HepG2 (cell line): Measurements from ENCODE around the gene FAM78A. TPM values are rescaled to one million over a fixed set of nuclear protein-coding genes. Genes with fewer than 3 reads are reported as not detected.

Source experiments
- AHDC1 ChIP-seq: sonication (generic); formaldehyde crosslinking; IDR thresholded peaks from 2 replicates; pipeline ENCODE4 v1.5.1; 2020; ENCODE audit warnings: mild to moderate bottlenecking, missing genetic modification reagents, borderline replicate concordance
- ATF1 ChIP-seq: IDR thresholded peaks from 2 replicates; pipeline ENCODE4 v1.6.1; 2016; ENCODE audit warnings: mild to moderate bottlenecking, control low read depth
- HCFC1 ChIP-seq: fragments of 150-350 bp; IDR thresholded peaks from 2 replicates; pipeline ENCODE4 v1.6.1; 2014; ENCODE audit warnings: low read depth, low read length
- HNRNPUL1 ChIP-seq: fragments of 200-400 bp; formaldehyde crosslinking; IDR thresholded peaks from 2 replicates; pipeline ENCODE4 v1.6.1; 2017; ENCODE audit warnings: low read depth, mild to moderate bottlenecking, low read length, moderate library complexity
- KLF11 ChIP-seq: IDR thresholded peaks from 2 replicates; pipeline ENCODE4 v1.6.1; 2016; ENCODE audit warnings: missing compliant biosample characterization
- KLF9 ChIP-seq: IDR thresholded peaks from 2 replicates; pipeline ENCODE4 v1.6.1; 2016; ENCODE audit warnings: low read depth
- LCORL ChIP-seq, 2 experiments: fragments of 450-650 bp in 1 of 2; sonication (generic) in 1 of 2; formaldehyde crosslinking in 1 of 2; IDR thresholded peaks; 2 replicates each; pipeline versions ENCODE4 v1.5.0 to v1.6.1; 2017 to 2020; ENCODE audit warnings: antibody characterized with exemption in 1 of 2, missing genetic modification reagents in 1 of 2
- NFATC3 ChIP-seq: sonication (generic); formaldehyde crosslinking; IDR thresholded peaks from 2 replicates; pipeline ENCODE4 v1.5.1; 2020; ENCODE audit warnings: mild to moderate bottlenecking, missing genetic modification reagents
- PRPF4 ChIP-seq: fragments of 200-400 bp; formaldehyde crosslinking; IDR thresholded peaks from 2 replicates; pipeline ENCODE4 v1.6.1; 2016; ENCODE audit warnings: low read length, low read depth; ENCODE audit not compliant: poor library complexity, severe bottlenecking
- REPIN1 ChIP-seq: sonication (generic); formaldehyde crosslinking; IDR thresholded peaks from 2 replicates; pipeline ENCODE4 v1.8.0; 2022; ENCODE audit warnings: missing genetic modification reagents, low read depth, mild to moderate bottlenecking, borderline replicate concordance
- RFXAP ChIP-seq: sonication (generic); formaldehyde crosslinking; IDR thresholded peaks from 2 replicates; pipeline ENCODE4 v1.4.0; 2020; ENCODE audit warnings: missing genetic modification reagents, borderline replicate concordance
- SETDB1 ChIP-seq: sonication (generic); formaldehyde crosslinking; IDR thresholded peaks from 2 replicates; pipeline ENCODE4 v1.5.1; 2020; ENCODE audit warnings: missing genetic modification reagents, mild to moderate bottlenecking, borderline replicate concordance
- TBL1XR1 ChIP-seq: fragments of 150-350 bp; IDR thresholded peaks from 2 replicates; pipeline ENCODE4 v1.6.1; 2014; ENCODE audit warnings: borderline replicate concordance, low read length; ENCODE audit not compliant: partially characterized antibody
- ZNF264 ChIP-seq: sonication (generic); formaldehyde crosslinking; IDR thresholded peaks from 2 replicates; pipeline ENCODE4 v1.4.0; 2020; ENCODE audit warnings: missing genetic modification reagents
- ZNF292 ChIP-seq: sonication (generic); formaldehyde crosslinking; IDR thresholded peaks from 2 replicates; pipeline ENCODE4 v1.8.1; 2022; ENCODE audit warnings: mild to moderate bottlenecking, low read depth, missing genetic modification reagents, borderline replicate concordance
- ZNF3 ChIP-seq: IDR thresholded peaks from 2 replicates; pipeline ENCODE4 v1.7.0; 2017; ENCODE audit warnings: inconsistent platforms
- ZNF335 ChIP-seq: sonication (generic); formaldehyde crosslinking; IDR thresholded peaks from 2 replicates; pipeline ENCODE4 v1.4.0; 2020; ENCODE audit warnings: missing genetic modification reagents
- ZNF577 ChIP-seq: sonication (generic); formaldehyde crosslinking; IDR thresholded peaks from 2 replicates; pipeline ENCODE4 v1.4.0; 2020; ENCODE audit warnings: mild to moderate bottlenecking, low read depth, missing genetic modification reagents, borderline replicate concordance
- ZSCAN22 ChIP-seq: sonication (generic); formaldehyde crosslinking; IDR thresholded peaks from 2 replicates; pipeline ENCODE4 v1.4.0; 2020; ENCODE audit warnings: mild to moderate bottlenecking, missing genetic modification reagents
- polyA plus RNA-seq, 8 experiments: library from polyadenylated mRNA; depleted of rRNA in 3 of 8; stranded (reverse) in 7 of 8; unstranded in 1 of 8; fragments of >200 nt; fragmentation: Illumina TruSeq in 4 of 8; extraction: Trizol in 4 of 8; gene quantifications; 2 replicates each; pipeline versions ENCODE4 v1.2.1 to v1.2.3, GENCODE V29; 2011 to 2016; ENCODE audit warnings: low read depth in 4 of 8, missing spikeins in 1 of 8, mixed read lengths in 1 of 8; ENCODE audit not compliant: insufficient read depth in 1 of 8
- total RNA-seq, 5 experiments: library from RNA; depleted of rRNA; stranded (reverse); fragments of >200 nt; fragmentation: Illumina TruSeq; extraction: Trizol; gene quantifications; 2 replicates each; pipeline ENCODE4 v1.2.3, GENCODE V29; 2016; ENCODE audit warnings: low read depth in 1 of 5
- TF ChIP-seq, protein P1 (sequence below): sonication (generic); formaldehyde crosslinking; IDR thresholded peaks from 2 replicates; pipeline ENCODE4 v1.4.0; 2020; ENCODE audit warnings: low read depth, mild to moderate bottlenecking, missing genetic modification reagents
- TF ChIP-seq, protein P2 (sequence below): sonication (generic); formaldehyde crosslinking; IDR thresholded peaks from 2 replicates; pipeline ENCODE4 v1.5.0; 2020; ENCODE audit warnings: mild to moderate bottlenecking, missing genetic modification reagents, borderline replicate concordance

Gene FAM78A
- total and polyA plus RNA-seq, 2 of the 13 experiments (the other 11 are each of a cell fraction or from before 2014, with no cell fraction given), result 0.18 to 0.62 TPM

DNA sequence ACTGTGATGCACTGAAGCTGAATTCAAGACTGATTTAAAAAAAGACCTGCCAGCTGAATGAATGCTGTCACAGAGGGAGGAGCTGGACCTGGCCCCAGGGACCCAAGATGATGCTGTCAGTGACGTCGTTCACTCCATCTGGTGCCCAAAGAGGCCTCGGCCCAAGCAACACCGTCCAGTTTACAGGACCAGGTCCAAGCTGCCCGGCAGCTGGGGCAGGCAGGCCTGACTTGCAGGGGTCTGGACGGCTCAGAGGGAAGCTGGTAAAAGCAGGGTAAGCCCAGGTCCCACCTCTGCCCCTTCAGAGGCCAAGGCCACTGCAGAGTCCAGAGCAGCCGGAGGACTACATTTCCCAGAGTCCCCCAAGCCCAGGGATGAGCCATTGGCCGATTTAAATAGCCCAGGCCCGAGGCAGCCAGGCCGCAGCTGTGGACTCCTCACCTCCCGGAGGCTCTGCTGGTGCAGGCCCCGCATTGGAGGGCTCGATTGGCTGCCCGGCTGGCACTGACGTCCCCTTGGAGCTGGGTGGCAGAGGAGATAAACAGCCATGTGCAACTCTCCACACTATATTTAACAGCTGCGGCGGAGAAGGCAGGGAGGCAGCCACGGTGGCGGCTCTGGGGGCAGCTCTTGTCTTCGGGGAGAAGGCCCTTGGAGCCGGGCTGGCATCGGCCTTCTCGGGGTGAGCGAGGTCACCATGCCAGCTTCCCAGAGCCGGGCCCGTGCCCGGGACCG, 13.2 kb upstream of the FAM78A start, which contains the start of gene PLPP7 (continued):
- TF ChIP-seq, protein P1, sequence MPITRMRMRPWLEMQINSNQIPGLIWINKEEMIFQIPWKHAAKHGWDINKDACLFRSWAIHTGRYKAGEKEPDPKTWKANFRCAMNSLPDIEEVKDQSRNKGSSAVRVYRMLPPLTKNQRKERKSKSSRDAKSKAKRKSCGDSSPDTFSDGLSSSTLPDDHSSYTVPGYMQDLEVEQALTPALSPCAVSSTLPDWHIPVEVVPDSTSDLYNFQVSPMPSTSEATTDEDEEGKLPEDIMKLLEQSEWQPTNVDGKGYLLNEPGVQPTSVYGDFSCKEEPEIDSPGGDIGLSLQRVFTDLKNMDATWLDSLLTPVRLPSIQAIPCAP (CRISPR knock-in tag), result no peak
- peak; percentile 80 for TF ChIP-seq HCFC1
- no peak for TF ChIP-seq RFXAP (CRISPR knock-in tag)
- no peak for TF ChIP-seq REPIN1 (CRISPR knock-in tag)
- no peak for TF ChIP-seq ZNF3
- no peak for TF ChIP-seq NFATC3 (CRISPR knock-in tag)
- no peak for TF ChIP-seq ATF1 (CRISPR knock-in tag)
- no peak for TF ChIP-seq HNRNPUL1
- TF ChIP-seq KLF11 (CRISPR knock-in tag), result no peak
- TF ChIP-seq ZNF335, result 0 out of 2 replicates have a peak, but pooled peaks have one; percentile 32
- TF ChIP-seq TBL1XR1, result no peak
- TF ChIP-seq LCORL (IDR thresholded peaks at IDR 0.05), result no peak
- TF ChIP-seq LCORL (CRISPR knock-in tag; IDR thresholded peaks at IDR 0.05), result peak; percentile 17; the same call in 1 of the 2 replicates
- TF ChIP-seq ZNF264 (CRISPR knock-in tag), result no peak
- TF ChIP-seq, protein P2, sequence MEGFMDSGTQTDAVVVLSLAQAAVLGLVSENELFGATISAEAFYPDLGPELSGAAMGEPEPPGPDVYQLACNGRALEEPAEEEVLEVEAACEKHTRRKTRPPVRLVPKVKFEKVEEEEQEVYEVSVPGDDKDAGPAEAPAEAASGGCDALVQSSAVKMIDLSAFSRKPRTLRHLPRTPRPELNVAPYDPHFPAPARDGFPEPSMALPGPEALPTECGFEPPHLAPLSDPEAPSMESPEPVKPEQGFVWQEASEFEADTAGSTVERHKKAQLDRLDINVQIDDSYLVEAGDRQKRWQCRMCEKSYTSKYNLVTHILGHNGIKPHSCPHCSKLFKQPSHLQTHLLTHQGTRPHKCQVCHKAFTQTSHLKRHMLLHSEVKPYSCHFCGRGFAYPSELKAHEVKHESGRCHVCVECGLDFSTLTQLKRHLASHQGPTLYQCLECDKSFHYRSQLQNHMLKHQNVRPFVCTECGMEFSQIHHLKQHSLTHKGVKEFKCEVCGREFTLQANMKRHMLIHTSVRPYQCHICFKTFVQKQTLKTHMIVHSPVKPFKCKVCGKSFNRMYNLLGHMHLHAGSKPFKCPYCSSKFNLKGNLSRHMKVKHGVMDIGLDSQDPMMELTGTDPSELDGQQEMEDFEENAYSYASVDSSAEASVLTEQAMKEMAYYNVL, result no peak
- no peak for TF ChIP-seq ZNF577 (CRISPR knock-in tag)
- no peak for TF ChIP-seq SETDB1 (CRISPR knock-in tag)
- no peak for TF ChIP-seq PRPF4
- no peak for TF ChIP-seq ZNF292 (CRISPR knock-in tag)
- TF ChIP-seq AHDC1 (CRISPR knock-in tag), result no peak
- no peak for TF ChIP-seq ZSCAN22 (CRISPR knock-in tag)
- TF ChIP-seq KLF9 (CRISPR knock-in tag), result no peak
